A673 (cell line): ENCODE measurements around the gene RPS6KL1.

ENCODE experiments used
- CTCF ChIP-seq: fragments of 300-800, 200-600 bp; sonication (generic); conservative IDR thresholded peaks from 2 replicates; pipeline ENCODE4 v1.5.1; 2017; ENCODE audit warnings: low read depth, mild to moderate bottlenecking, antibody characterized with exemption, low read length, moderate library complexity, mixed read lengths
- EZH2 ChIP-seq: fragments of 200-600 bp; sonication (generic); IDR thresholded peaks from 2 replicates; pipeline ENCODE4 v1.6.1; 2017; ENCODE audit warnings: borderline replicate concordance, low read depth, mild to moderate bottlenecking, mixed read lengths, antibody characterized with exemption, low read length; ENCODE audit not compliant: poor library complexity, severe bottlenecking

- no peak for TF ChIP-seq CTCF
- no peak for TF ChIP-seq EZH2
Observed at GRCh38 chr14:74953686-74954085, 30.6 kb upstream of the RPS6KL1 start.
